ENCODE results near the gene PCSK7.

Gene PCSK7

GRCh38 chr11:117249571-117249970 is 17.7 kb upstream of the PCSK7 start:
- Histone ChIP-seq H3K27me3 (ENCODE audit: insufficient read depth, poor library complexity, severe bottlenecking) (no peaks in the 10 kb centered on the region), H3K36me3 (ENCODE audit: low read depth) (peaks cover 66% of the 10 kb centered on the region), H3K9me3 (ENCODE audit: severe bottlenecking) (no peaks in the 10 kb centered on the region), H3K4me3 (ENCODE audit: severe bottlenecking) (no peak overlapping the region), H3K4me1 (ENCODE audit: insufficient read depth, poor library complexity, severe bottlenecking) (no peaks in the 10 kb centered on the region), H3K27ac (ENCODE audit: poor library complexity, severe bottlenecking) (no peak overlapping the region)
- TF ChIP-seq CTCF (IDR thresholded peaks at IDR 0.05; ENCODE audit: poor library complexity, severe bottlenecking): no peak
- no peak for DNase-seq (ENCODE audit: low spot score)
- no peak for ATAC-seq (ENCODE audit: low read depth)

GRCh38 chr11:117248341-117248740 is 16.5 kb upstream of the PCSK7 start:
- TF ChIP-seq CTCF (IDR thresholded peaks at IDR 0.05; ENCODE audit: poor library complexity, severe bottlenecking): no peak
- ATAC-seq (ENCODE audit: low read depth): no peak
- H3K9me3 ChIP-seq (ENCODE audit: severe bottlenecking): no peaks in the 10 kb centered on the region
- no peaks in the 10 kb centered on the region for H3K27me3 ChIP-seq (ENCODE audit: insufficient read depth, poor library complexity, severe bottlenecking)
- no peak overlapping the region for H3K27ac ChIP-seq (ENCODE audit: poor library complexity, severe bottlenecking)
- H3K36me3 ChIP-seq (ENCODE audit: low read depth): peaks cover 73% of the 10 kb centered on the region
- no peak overlapping the region for H3K4me3 ChIP-seq (ENCODE audit: severe bottlenecking)
- no peaks in the 10 kb centered on the region for H3K4me1 ChIP-seq (ENCODE audit: insufficient read depth, poor library complexity, severe bottlenecking)
- no peak for DNase-seq (ENCODE audit: low spot score)

- Histone ChIP-seq H3K27me3 (ENCODE audit: insufficient read depth, poor library complexity, severe bottlenecking) (no peaks in the 10 kb centered on the region), H3K27ac (ENCODE audit: poor library complexity, severe bottlenecking) (peak overlapping the region; percentile 44), H3K4me3 (ENCODE audit: severe bottlenecking) (no peak overlapping the region), H3K36me3 (ENCODE audit: low read depth) (peaks cover 72% of the 10 kb centered on the region), H3K9me3 (ENCODE audit: severe bottlenecking) (no peaks in the 10 kb centered on the region), H3K4me1 (ENCODE audit: insufficient read depth, poor library complexity, severe bottlenecking) (peaks cover 3% of the 10 kb centered on the region)
- peak; percentile 57 for TF ChIP-seq CTCF (IDR thresholded peaks at IDR 0.05; ENCODE audit: poor library complexity, severe bottlenecking)
- ATAC-seq (ENCODE audit: low read depth) (peak; percentile 96), DNase-seq (ENCODE audit: low spot score) (no peak)
Observed at GRCh38 chr11:117239295-117239694, 7.4 kb upstream of the PCSK7 start.

GRCh38 chr11:117238221-117238620 is 6.3 kb upstream of the PCSK7 start:
- H3K27me3 ChIP-seq (ENCODE audit: insufficient read depth, poor library complexity, severe bottlenecking): no peaks in the 10 kb centered on the region
- peaks cover 62% of the 10 kb centered on the region for H3K36me3 ChIP-seq (ENCODE audit: low read depth)
- DNase-seq (ENCODE audit: low spot score) (no peak), ATAC-seq (ENCODE audit: low read depth) (no peak)
- H3K4me3 ChIP-seq (ENCODE audit: severe bottlenecking): no peak overlapping the region
- H3K27ac ChIP-seq (ENCODE audit: poor library complexity, severe bottlenecking): no peak overlapping the region
- H3K9me3 ChIP-seq (ENCODE audit: severe bottlenecking): no peaks in the 10 kb centered on the region
- no peak for TF ChIP-seq CTCF (IDR thresholded peaks at IDR 0.05; ENCODE audit: poor library complexity, severe bottlenecking)
- H3K4me1 ChIP-seq (ENCODE audit: insufficient read depth, poor library complexity, severe bottlenecking): peaks cover 3% of the 10 kb centered on the region

- H3K4me3 ChIP-seq (ENCODE audit: severe bottlenecking): peak overlapping the region; percentile 100
- H3K36me3 ChIP-seq (ENCODE audit: low read depth): peaks cover 39% of the 10 kb centered on the region
- TF ChIP-seq CTCF (IDR thresholded peaks at IDR 0.05; ENCODE audit: poor library complexity, severe bottlenecking): no peak
- peak overlapping the region; percentile 57 for H3K27ac ChIP-seq (ENCODE audit: poor library complexity, severe bottlenecking)
- H3K9me3 ChIP-seq (ENCODE audit: severe bottlenecking): no peaks in the 10 kb centered on the region
- no peaks in the 10 kb centered on the region for H3K27me3 ChIP-seq (ENCODE audit: insufficient read depth, poor library complexity, severe bottlenecking)
- H3K4me1 ChIP-seq (ENCODE audit: insufficient read depth, poor library complexity, severe bottlenecking): no peaks in the 10 kb centered on the region
- DNase-seq (ENCODE audit: low spot score) (peak; percentile 54), ATAC-seq (ENCODE audit: low read depth) (0 out of 3 replicates have a peak, but pooled peaks have one; percentile 8)
Observed at GRCh38 chr11:117232911-117233409, 1.1 kb upstream of the PCSK7 start.
